Right forelimb (tissue), 1 donor: ENCODE results near the gene CSNK1G2.

Source experiments
- DNase-seq: peaks from one replicate; pipeline ENCODE4 v3.0.0-alpha.2; 2018

CSNK1G2 gene

GRCh38 chr19:1990230-1991017 is 49.5 kb downstream of the CSNK1G2 start:
- no peak for DNase-seq

GRCh38 chr19:1991018-1991913 is 50.3 kb downstream of the CSNK1G2 start:
- no peak for DNase-seq

GRCh38 chr19:1992759-1993260 is 51.8 kb downstream of the CSNK1G2 start:
- no peak for DNase-seq

- no peak for DNase-seq
Observed at GRCh38 chr19:1997353-1998233, 56.6 kb downstream of the CSNK1G2 start.

GRCh38 chr19:1998712-1999708 is 58.0 kb downstream of the CSNK1G2 start:
- DNase-seq, result no peak

- DNase-seq, result no peak
Observed at GRCh38 chr19:1999856-2000515, 59.0 kb downstream of the CSNK1G2 start.

- no peak for DNase-seq
Observed at GRCh38 chr19:2003874-2004273, 62.9 kb downstream of the CSNK1G2 start.

- DNase-seq, result no peak
Observed at GRCh38 chr19:2010135-2010668, 69.2 kb downstream of the CSNK1G2 start.

GRCh38 chr19:2011169-2011568 is 70.2 kb downstream of the CSNK1G2 start:
- no peak for DNase-seq

- DNase-seq, result no peak
Observed at GRCh38 chr19:2012941-2013682, 72.1 kb downstream of the CSNK1G2 start.

GRCh38 chr19:2013683-2013961 is 72.7 kb downstream of the CSNK1G2 start:
- DNase-seq, result no peak

- no peak for DNase-seq
Observed at GRCh38 chr19:2014131-2014571, 73.2 kb downstream of the CSNK1G2 start.

GRCh38 chr19:2014731-2015607 is 74.0 kb downstream of the CSNK1G2 start:
- DNase-seq, result no peak

GRCh38 chr19:2015608-2015950 is 74.6 kb downstream of the CSNK1G2 start, which contains the start of gene BTBD2:
Gene BTBD2 (minus strand): TSS chr19:2015714. CDS start chr19:2015703, 11 bp downstream.
- peak; percentile 82 for DNase-seq

GRCh38 chr19:2016041-2016807 is 75.3 kb downstream of the CSNK1G2 start:
- DNase-seq, result peak; percentile 74

GRCh38 chr19:2018752-2019151 is 77.8 kb downstream of the CSNK1G2 start:
- no peak for DNase-seq

GRCh38 chr19:2021453-2022140 is 80.6 kb downstream of the CSNK1G2 start:
- no peak for DNase-seq
